Limb (tissue), 2 donors: ENCODE results near the gene F10.
"Not testable (repeated sequence)": the region's sequence is repeated elsewhere in the genome, so short reads cannot be mapped to it uniquely, and the experiment has no call there.

Source experiments
- DNase-seq, 2 donors: peaks; one replicate each; pipeline ENCODE4 v3.0.0-alpha.2; 2016; ENCODE audit errors: extremely low spot score in 2 of 2

F10 gene

GRCh38 chr13:113151745-113152690 lies 29.4 kb downstream of the F10 start:
- peak; percentile 45 to 53 for DNase-seq

- DNase-seq, result no peak
Measured at GRCh38 chr13:113152691-113152983, 30.0 kb downstream of the F10 start.

GRCh38 chr13:113152984-113153809 lies 30.6 kb downstream of the F10 start:
- peak in 1 of 2 donors; percentile 63 for DNase-seq

GRCh38 chr13:113153810-113154748 lies 31.5 kb downstream of the F10 start:
- peak; percentile 68 to 87 for DNase-seq

- no peak for DNase-seq
Measured at GRCh38 chr13:113155201-113155600, 32.6 kb downstream of the F10 start.

- DNase-seq, result no peak
Measured at GRCh38 chr13:113155982-113156655, 33.5 kb downstream of the F10 start.

- no peak for DNase-seq
Measured at GRCh38 chr13:113157206-113157928, 34.8 kb downstream of the F10 start.

GRCh38 chr13:113157929-113158747 lies 35.5 kb downstream of the F10 start, which contains the start of gene PROZ:
TSS of gene PROZ (plus strand) at chr13:113158648. CDS start at chr13:113158661, 13 bp downstream.
- no peak for DNase-seq

GRCh38 chr13:113158946-113159345 lies 36.3 kb downstream of the F10 start:
- no peak for DNase-seq

- DNase-seq, result no peak
Measured at GRCh38 chr13:113159701-113160100, 37.1 kb downstream of the F10 start.

- no peak for DNase-seq
Measured at GRCh38 chr13:113160983-113161382, 38.4 kb downstream of the F10 start.

GRCh38 chr13:113161433-113161832 lies 38.8 kb downstream of the F10 start:
- no peak for DNase-seq

- DNase-seq, result not testable (repeated sequence)
Measured at GRCh38 chr13:113161975-113162374, 39.4 kb downstream of the F10 start.

- DNase-seq, result no peak
Measured at GRCh38 chr13:113162783-113163685, 40.4 kb downstream of the F10 start.

- peak in 1 of 2 donors; percentile 16 for DNase-seq
Measured at GRCh38 chr13:113164492-113164891, 41.9 kb downstream of the F10 start.

GRCh38 chr13:113166266-113166665 lies 43.7 kb downstream of the F10 start:
- no peak for DNase-seq

- no peak for DNase-seq
Measured at GRCh38 chr13:113166681-113167080, 44.1 kb downstream of the F10 start.

GRCh38 chr13:113167155-113167554 lies 44.6 kb downstream of the F10 start:
- DNase-seq, result no peak
